Activated CD8-positive, alpha-beta T cell treated with anti-CD3 and anti-CD28 coated beads, Interleukin-2, amount 10 ng/mL, durations not matched to agents 7 days and 5 days (primary cell): Measurements from ENCODE around the gene RGS6. TPM values are rescaled to one million over a fixed set of nuclear protein-coding genes. Genes with fewer than 3 reads are reported as not detected.

ENCODE experiments used
- ATAC-seq: fragments of 150-1000 bp; cut with Tn5 transposase; one replicate; pipeline ENCODE4 v1.10.0; 2021; ENCODE audit warnings: moderate library complexity
- CTCF ChIA-PET: fragments of 350-600 bp; sonication (Branson Sonifier 250); formaldehyde crosslinking; loops from one replicate; lab custom pipeline; 2021; ENCODE audit warnings: antibody characterized with exemption; lab: Charles Lee
- POLR2A ChIA-PET: fragments of 350-600 bp; sonication (Branson Sonifier 250); formaldehyde crosslinking; loops from one replicate; lab custom pipeline; 2021; ENCODE audit warnings: antibody characterized with exemption; lab: Charles Lee
- DNase-seq: peaks from one replicate; pipeline ENCODE4 v3.0.0-alpha.2; 2020
- H3K27ac Mint-ChIP-seq: one replicate; pipeline ENCODE4 v1.8.0; 2021; ENCODE audit warnings: mild to moderate bottlenecking, mixed read lengths
- H3K27me3 Mint-ChIP-seq: one replicate; pipeline ENCODE4 v1.8.0; 2021; ENCODE audit warnings: low read depth, mixed read lengths
- H3K36me3 Mint-ChIP-seq: one replicate; pipeline ENCODE4 v1.8.0; 2021; ENCODE audit warnings: low read depth, mixed read lengths
- H3K4me1 Mint-ChIP-seq: one replicate; pipeline ENCODE4 v1.8.0; 2021; ENCODE audit warnings: low read depth, mixed read lengths
- H3K4me3 Mint-ChIP-seq: one replicate; pipeline ENCODE4 v1.8.0; 2021; ENCODE audit warnings: mild to moderate bottlenecking, mixed read lengths
- H3K9me3 Mint-ChIP-seq: one replicate; pipeline ENCODE4 v1.8.0; 2022; ENCODE audit warnings: mixed read lengths; ENCODE audit not compliant: insufficient read depth
- total RNA-seq, 2 experiments: library from RNA; stranded (reverse); gene quantifications; one replicate each; pipeline ENCODE4 v1.2.3, GENCODE V29; 2021

The RGS6 gene
- total RNA-seq, 2 experiments from 2014 or later: 0.16 to 0.47 TPM

DNA sequence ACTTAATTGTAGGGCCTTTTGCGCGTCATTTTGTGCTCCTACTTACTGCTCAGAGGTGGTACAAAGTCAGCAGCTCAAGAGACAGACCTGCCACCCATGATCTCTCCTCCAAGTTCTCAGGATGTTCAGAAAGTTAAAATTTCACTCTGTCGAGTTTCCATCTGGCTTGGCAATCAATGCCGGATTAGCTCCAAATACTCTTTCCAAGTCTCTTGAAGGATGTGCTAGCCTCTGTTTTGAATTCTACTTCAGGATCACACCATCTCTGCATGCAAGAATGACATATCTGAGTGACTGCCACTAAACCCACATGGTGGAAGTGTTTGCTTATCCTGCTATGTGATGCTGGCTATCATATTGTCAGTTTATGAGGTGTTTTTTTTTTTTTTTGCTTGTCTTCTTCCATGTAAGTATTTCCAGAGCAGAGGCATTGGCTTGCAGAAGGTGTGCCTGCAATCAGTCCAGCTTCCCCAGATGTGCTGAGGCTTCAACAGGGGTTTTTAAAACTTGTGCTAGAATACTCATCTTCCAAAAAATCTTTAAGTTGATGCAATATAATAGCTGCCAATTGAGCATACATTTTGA lies 125.6 kb downstream of the RGS6 start:
- ChIA-PET POLR2A (no interaction called here), CTCF (no interaction called here)

DNA sequence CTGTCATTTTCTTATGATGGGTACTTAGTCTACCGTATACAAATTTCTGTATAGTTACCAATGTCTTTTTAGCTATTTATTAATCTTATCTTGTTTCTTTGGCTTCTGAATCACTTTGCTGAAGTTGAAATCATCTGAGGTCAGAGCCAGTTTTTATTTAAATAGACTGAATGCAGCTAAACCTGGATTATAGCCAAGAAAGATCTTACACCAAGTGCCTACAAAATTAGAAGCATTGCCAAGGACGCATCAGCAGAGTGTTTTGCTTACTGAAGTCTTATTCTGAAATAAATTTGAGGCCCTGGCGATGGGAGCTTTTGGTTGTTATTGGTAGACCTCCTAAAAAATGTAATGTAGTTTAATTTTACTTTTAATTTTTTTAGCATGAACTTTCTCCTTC lies 128.2 kb downstream of the RGS6 start:
- no peaks in the 10 kb centered on the region for H3K36me3 Mint-ChIP-seq
- no peak for DNase-seq
- ChIA-PET CTCF (interaction anchor here (0.7 kb wide), 1 partner anchor 24 kb away, joined by 4 read pairs; no protein-coding TSS in a partner anchor), POLR2A (interaction anchor here (0.8 kb wide), 1 partner anchor 76 kb away, joined by 3 read pairs; no protein-coding TSS in a partner anchor)
- H3K9me3 Mint-ChIP-seq: no peaks in the 10 kb centered on the region
- H3K27ac Mint-ChIP-seq: no peak overlapping the region
- no peak overlapping the region for H3K4me3 Mint-ChIP-seq
- H3K4me1 Mint-ChIP-seq: no peaks in the 10 kb centered on the region
- peaks cover 24% of the 10 kb centered on the region for H3K27me3 Mint-ChIP-seq
- no peak for ATAC-seq

More for the DNA sequence above, 125.6 kb downstream of the RGS6 start:
- H3K9me3 Mint-ChIP-seq: no peaks in the 10 kb centered on the region
- H3K4me1 Mint-ChIP-seq: no peaks in the 10 kb centered on the region
- H3K27ac Mint-ChIP-seq: no peak overlapping the region
- peaks cover 27% of the 10 kb centered on the region for H3K27me3 Mint-ChIP-seq
- H3K36me3 Mint-ChIP-seq: no peaks in the 10 kb centered on the region
- ATAC-seq: no peak
- DNase-seq: no peak
- no peak overlapping the region for H3K4me3 Mint-ChIP-seq

DNA sequence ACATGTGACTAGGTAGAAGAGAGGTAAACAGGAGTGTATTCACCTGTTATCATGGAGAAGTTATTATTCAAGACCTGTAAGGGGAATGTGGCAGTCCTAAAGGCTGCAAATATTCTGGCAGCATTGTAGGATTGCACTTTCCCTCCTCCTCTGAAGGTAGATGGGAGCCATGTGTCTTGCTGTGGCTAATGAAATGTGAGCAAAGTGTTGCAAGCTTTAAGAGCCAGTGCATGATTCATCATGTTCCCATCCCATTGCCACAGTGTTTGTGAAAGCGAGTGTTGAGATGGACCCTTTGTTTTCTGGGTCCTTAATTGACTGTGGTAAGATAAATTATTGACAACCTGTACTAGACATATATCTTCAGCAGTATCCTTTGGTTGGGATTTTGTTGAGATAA lies 128.7 kb downstream of the RGS6 start:
- no peak for DNase-seq
- Mint-ChIP-seq H3K9me3 (no peaks in the 10 kb centered on the region), H3K4me1 (no peaks in the 10 kb centered on the region), H3K27ac (no peak overlapping the region), H3K27me3 (peaks cover 26% of the 10 kb centered on the region), H3K4me3 (no peak overlapping the region), H3K36me3 (no peaks in the 10 kb centered on the region)
- no peak for ATAC-seq
- ChIA-PET POLR2A (interaction anchor here (0.6 kb wide), 1 partner anchor 80 kb away, joined by 3 read pairs; no protein-coding TSS in a partner anchor), CTCF (no interaction called here)

- H3K9me3 Mint-ChIP-seq: no peaks in the 10 kb centered on the region
- H3K27me3 Mint-ChIP-seq: peaks cover 25% of the 10 kb centered on the region
- no peaks in the 10 kb centered on the region for H3K4me1 Mint-ChIP-seq
- no peak overlapping the region for H3K4me3 Mint-ChIP-seq
- ChIA-PET CTCF (no interaction called here), POLR2A (no interaction called here)
- no peak for DNase-seq
- no peak for ATAC-seq
- H3K27ac Mint-ChIP-seq: no peak overlapping the region
- H3K36me3 Mint-ChIP-seq: no peaks in the 10 kb centered on the region
Observed at GRCh38 chr14:72061718-72062117, 129.5 kb downstream of the RGS6 start.

DNA sequence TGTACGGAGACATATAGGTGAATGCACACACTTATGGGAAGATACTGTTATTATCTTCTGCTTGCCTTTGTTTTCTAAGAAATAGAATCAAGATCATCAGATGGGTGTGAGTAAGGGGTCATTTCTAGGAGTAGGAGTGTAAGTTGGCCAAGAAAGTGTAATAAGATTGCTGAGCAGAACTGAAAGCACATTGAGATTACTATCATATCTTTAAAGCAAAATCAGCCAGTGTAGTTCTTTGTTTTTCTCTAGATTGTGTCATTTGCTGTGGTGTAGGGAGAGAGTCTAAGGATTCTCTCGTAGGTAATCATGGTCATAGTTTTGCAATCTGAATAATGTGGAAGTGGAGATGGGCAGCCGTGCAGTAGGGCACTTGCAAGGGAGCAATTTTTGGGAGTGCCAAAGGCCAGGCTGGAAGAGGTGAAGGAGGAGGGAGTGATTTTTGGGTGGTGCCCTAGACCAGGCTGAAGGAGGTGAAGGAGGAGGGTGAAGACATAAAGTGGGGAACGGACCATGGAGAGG lies 131.6 kb downstream of the RGS6 start:
- ChIA-PET CTCF (no interaction called here), POLR2A (no interaction called here)
- Mint-ChIP-seq H3K27ac (no peak overlapping the region), H3K27me3 (peaks cover 20% of the 10 kb centered on the region), H3K36me3 (no peaks in the 10 kb centered on the region), H3K9me3 (no peaks in the 10 kb centered on the region), H3K4me1 (no peaks in the 10 kb centered on the region), H3K4me3 (no peak overlapping the region)
- DNase-seq: no peak
- no peak for ATAC-seq

GRCh38 chr14:72064501-72064900 lies 132.3 kb downstream of the RGS6 start:
- no peak for DNase-seq
- CTCF ChIA-PET: no interaction called here
- no peak for ATAC-seq
- Mint-ChIP-seq H3K4me3 (no peak overlapping the region), H3K4me1 (no peaks in the 10 kb centered on the region), H3K27me3 (peaks cover 20% of the 10 kb centered on the region), H3K36me3 (no peaks in the 10 kb centered on the region), H3K9me3 (no peaks in the 10 kb centered on the region), H3K27ac (no peak overlapping the region)
- POLR2A ChIA-PET: no interaction called here

- Mint-ChIP-seq H3K27me3 (peaks cover 5% of the 10 kb centered on the region), H3K4me1 (no peaks in the 10 kb centered on the region), H3K9me3 (no peaks in the 10 kb centered on the region), H3K27ac (no peak overlapping the region), H3K36me3 (no peaks in the 10 kb centered on the region), H3K4me3 (no peak overlapping the region)
- ChIA-PET CTCF (interaction anchor here (2.0 kb wide), 1 partner anchor 34 kb away, joined by 6 read pairs; no protein-coding TSS in a partner anchor), POLR2A (no interaction called here)
- ATAC-seq: no peak
- DNase-seq: no peak
Observed at GRCh38 chr14:72070458-72070857, 138.2 kb downstream of the RGS6 start.

DNA sequence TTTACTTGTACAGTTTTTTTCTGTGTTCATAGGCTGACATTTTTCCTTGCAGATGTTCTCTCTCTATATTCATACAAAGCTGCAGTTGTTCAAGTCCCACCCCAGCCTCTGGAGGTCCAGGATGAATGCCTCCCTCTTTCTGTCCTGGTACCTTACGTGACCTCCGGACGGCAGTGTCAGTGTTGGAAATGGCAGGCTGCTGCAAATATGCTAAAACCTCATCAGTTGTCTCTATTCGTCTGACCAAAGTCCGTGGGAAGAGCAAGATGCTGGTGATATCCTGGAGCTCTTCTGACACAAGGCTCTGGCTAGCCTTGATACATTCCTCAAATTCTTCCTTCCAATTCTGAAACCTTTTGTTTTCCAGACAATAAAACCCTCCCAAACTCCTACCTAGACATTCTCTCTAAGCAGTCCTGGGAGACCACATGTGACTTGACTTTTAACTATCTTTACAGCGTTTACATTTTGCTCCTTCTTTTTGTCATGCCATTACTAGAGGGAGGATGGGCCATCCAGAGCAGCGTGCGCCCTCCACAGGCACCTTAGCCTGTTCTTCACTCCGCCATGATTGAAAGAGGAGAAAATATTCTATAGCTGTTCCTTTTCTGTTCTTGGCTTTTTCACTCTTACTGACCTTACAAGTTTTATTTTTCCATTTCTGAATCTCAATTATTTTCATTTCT lies 143.6 kb downstream of the RGS6 start:
- no peaks in the 10 kb centered on the region for H3K4me1 Mint-ChIP-seq
- no peak overlapping the region for H3K4me3 Mint-ChIP-seq
- CTCF ChIA-PET: no interaction called here
- peaks cover 18% of the 10 kb centered on the region for H3K27me3 Mint-ChIP-seq
- DNase-seq: no peak
- H3K9me3 Mint-ChIP-seq: no peaks in the 10 kb centered on the region
- POLR2A ChIA-PET: no interaction called here
- no peak overlapping the region for H3K27ac Mint-ChIP-seq
- no peak for ATAC-seq
- no peaks in the 10 kb centered on the region for H3K36me3 Mint-ChIP-seq

GRCh38 chr14:72081137-72081536 lies 148.9 kb downstream of the RGS6 start:
- CTCF ChIA-PET: no interaction called here

DNA sequence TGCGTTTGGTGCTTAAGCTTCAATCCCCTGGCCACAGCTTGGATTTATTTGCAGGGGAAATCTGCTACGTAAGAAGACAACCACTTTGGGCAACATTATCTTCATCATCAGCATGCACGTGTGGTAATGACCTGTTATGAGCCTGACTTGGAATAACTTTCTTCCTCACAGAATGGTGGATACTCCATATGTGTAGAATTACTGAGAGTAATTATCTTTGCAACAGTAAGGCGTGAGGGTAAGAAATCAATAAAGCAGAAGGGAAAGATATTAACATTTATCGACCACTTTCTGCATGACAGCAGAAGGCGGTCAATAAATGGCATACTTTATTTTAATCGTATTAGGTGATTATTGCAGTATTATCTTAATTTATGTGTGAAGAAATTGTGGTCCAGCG lies 152.7 kb downstream of the RGS6 start:
- DNase-seq (no peak), ATAC-seq (no peak)
- ChIA-PET POLR2A (no interaction called here), CTCF (interaction anchor here (0.6 to 1.1 kb wide), 2 partner anchors 25 to 64 kb away, joined by 3 to 4 read pairs; no protein-coding TSS in a partner anchor)
- Mint-ChIP-seq H3K27me3 (peaks cover 16% of the 10 kb centered on the region), H3K4me1 (no peaks in the 10 kb centered on the region), H3K9me3 (no peaks in the 10 kb centered on the region), H3K27ac (no peak overlapping the region), H3K4me3 (no peak overlapping the region), H3K36me3 (no peaks in the 10 kb centered on the region)

More at GRCh38 chr14:72081137-72081536, 148.9 kb downstream of the RGS6 start:
- H3K27me3 Mint-ChIP-seq: peaks cover 20% of the 10 kb centered on the region
- H3K36me3 Mint-ChIP-seq: no peaks in the 10 kb centered on the region
- ATAC-seq: no peak
- H3K4me3 Mint-ChIP-seq: no peak overlapping the region
- H3K4me1 Mint-ChIP-seq: no peaks in the 10 kb centered on the region
- no peak overlapping the region for H3K27ac Mint-ChIP-seq
- no peaks in the 10 kb centered on the region for H3K9me3 Mint-ChIP-seq
- DNase-seq: no peak
- POLR2A ChIA-PET: no interaction called here

DNA sequence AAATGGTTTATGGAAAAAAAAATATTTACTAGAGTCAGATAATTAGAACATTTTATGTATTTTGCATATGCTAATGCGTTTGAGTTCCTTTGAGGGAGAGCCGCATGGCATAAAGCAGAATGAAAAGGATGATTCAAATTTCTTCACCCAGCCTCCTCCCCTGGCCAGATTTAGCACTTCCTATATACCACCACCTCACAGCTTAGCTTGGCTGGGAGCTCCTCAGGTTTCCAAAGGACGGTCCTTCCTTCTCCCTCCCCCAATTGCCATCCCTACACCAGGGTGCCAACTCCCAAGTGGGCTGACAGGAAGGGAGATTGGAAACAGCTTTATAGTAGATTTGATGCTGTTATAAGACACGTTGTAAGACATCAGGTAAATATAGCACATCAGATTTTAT lies 157.4 kb downstream of the RGS6 start:
- H3K36me3 Mint-ChIP-seq: no peaks in the 10 kb centered on the region
- ChIA-PET POLR2A (no interaction called here), CTCF (interaction anchor here (1.5 kb wide), 1 partner anchor 15 kb away, joined by 4 read pairs; no protein-coding TSS in a partner anchor)

More for the DNA sequence above, 157.4 kb downstream of the RGS6 start:
- ATAC-seq: no peak
- no peak for DNase-seq
- Mint-ChIP-seq H3K4me3 (no peak overlapping the region), H3K4me1 (no peaks in the 10 kb centered on the region), H3K9me3 (no peaks in the 10 kb centered on the region), H3K27ac (no peak overlapping the region), H3K27me3 (peaks cover 6% of the 10 kb centered on the region)
